ENCODE measurements around the gene ZNF200. TPM values are rescaled to one million over a fixed set of nuclear protein-coding genes. Genes with fewer than 3 reads are reported as not detected.

Gene ZNF200
- total RNA-seq, 1 donor from 2014 or later = 13.4 TPM

GRCh38 chr16:3180445-3180878, 54.5 kb downstream of the ZNF200 start:
- H3K27ac Mint-ChIP-seq (ENCODE audit: unreplicated experiment) = no peak overlapping the region
- H3K27me3 Mint-ChIP-seq (ENCODE audit: unreplicated experiment) = peaks cover 25% of the 10 kb centered on the region
- no peaks in the 10 kb centered on the region for H3K9me3 Mint-ChIP-seq (ENCODE audit: unreplicated experiment)
- TF ChIP-seq CTCF (IDR thresholded peaks at IDR 0.05; ENCODE audit: unreplicated experiment) = no peak
- no peak for DNase-seq (ENCODE audit: low spot score)
- H3K4me3 Mint-ChIP-seq (ENCODE audit: unreplicated experiment) = peak overlapping the region; percentile 56
- H3K36me3 Mint-ChIP-seq (ENCODE audit: low read depth, unreplicated experiment) = peaks cover 11% of the 10 kb centered on the region
- peaks cover 7% of the 10 kb centered on the region for H3K4me1 Mint-ChIP-seq (ENCODE audit: unreplicated experiment)

DNA sequence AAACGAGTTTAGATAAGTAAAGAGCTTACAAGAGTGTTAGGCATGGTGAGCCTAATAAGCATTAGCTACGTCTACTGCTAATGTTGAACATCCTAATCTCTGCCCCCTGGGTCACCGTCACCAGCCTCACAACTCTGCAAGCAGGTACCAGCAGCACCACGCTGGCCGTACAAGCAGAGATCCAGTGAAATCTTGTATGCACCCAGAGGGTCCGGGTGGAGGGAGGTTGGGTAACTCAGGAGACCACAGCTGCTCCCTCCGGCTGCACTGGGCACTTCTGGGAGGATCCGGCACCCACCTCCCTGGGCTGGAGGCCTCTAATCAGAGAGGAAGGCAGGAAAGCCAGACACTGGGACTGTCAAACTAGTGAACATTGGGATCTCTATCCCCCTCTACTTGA, 55.3 kb downstream of the ZNF200 start:
- H3K36me3 Mint-ChIP-seq (ENCODE audit: low read depth, unreplicated experiment) = peaks cover 11% of the 10 kb centered on the region
- DNase-seq (ENCODE audit: low spot score) = no peak
- H3K27me3 Mint-ChIP-seq (ENCODE audit: unreplicated experiment) = peaks cover 26% of the 10 kb centered on the region
- no peak overlapping the region for H3K4me3 Mint-ChIP-seq (ENCODE audit: unreplicated experiment)
- peaks cover 7% of the 10 kb centered on the region for H3K4me1 Mint-ChIP-seq (ENCODE audit: unreplicated experiment)
- H3K27ac Mint-ChIP-seq (ENCODE audit: unreplicated experiment) = no peak overlapping the region
- H3K9me3 Mint-ChIP-seq (ENCODE audit: unreplicated experiment) = no peaks in the 10 kb centered on the region
- TF ChIP-seq CTCF (IDR thresholded peaks at IDR 0.05; ENCODE audit: unreplicated experiment) = no peak

DNA sequence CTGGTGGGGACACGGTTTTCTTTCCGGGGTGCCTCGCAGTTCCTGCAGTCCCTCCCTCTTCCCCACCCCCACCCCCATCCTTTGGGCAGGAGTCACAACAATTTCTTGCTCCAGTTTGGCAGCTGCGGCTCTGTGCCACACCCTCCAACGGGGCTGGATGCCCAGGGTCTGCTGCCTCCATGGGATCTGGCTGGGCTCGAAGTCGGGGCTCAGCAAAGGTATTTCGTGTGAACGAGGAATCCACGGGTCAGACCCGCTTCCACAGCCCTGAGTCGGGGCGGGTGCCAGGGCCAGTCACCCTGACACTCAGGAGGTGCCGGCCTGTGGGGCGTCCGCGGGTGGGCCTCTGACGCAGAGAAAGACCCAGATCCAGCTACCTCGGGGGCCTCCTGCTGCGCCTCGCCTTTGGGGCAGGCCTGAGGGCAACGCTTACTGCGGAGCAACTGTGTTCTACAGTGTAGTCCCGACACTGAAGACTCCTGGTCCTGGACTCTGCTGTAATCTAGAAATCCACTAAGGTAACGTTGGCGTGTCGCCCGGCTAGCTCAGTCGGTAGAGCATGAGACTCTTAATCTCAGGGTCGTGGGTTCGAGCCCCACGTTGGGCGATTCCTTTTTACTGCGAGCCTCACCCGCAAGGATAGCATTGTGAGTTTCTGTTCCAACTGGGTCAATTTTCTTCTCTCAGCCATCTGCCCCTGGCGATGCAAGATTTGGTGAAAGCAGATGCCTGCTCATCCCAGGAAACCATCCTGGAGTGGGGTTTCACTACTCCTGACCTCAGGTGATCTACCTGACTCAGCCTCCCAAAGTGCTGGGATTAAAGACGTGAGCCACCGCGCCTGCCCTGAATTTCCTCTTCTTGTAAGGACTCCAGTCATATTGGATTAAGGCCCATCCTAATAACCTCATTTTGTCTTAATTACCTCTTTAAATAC, 59.5 kb downstream of the ZNF200 start:
- Mint-ChIP-seq H3K27ac (ENCODE audit: unreplicated experiment) (no peak overlapping the region), H3K4me1 (ENCODE audit: unreplicated experiment) (peaks cover 17% of the 10 kb centered on the region), H3K9me3 (ENCODE audit: unreplicated experiment) (no peaks in the 10 kb centered on the region), H3K27me3 (ENCODE audit: unreplicated experiment) (peaks cover 28% of the 10 kb centered on the region), H3K36me3 (ENCODE audit: low read depth, unreplicated experiment) (no peaks in the 10 kb centered on the region), H3K4me3 (ENCODE audit: unreplicated experiment) (peak overlapping the region; percentile 19)
- no peak for TF ChIP-seq CTCF (IDR thresholded peaks at IDR 0.05; ENCODE audit: unreplicated experiment)
- DNase-seq (ENCODE audit: low spot score) = no peak

- no peak overlapping the region for H3K27ac Mint-ChIP-seq (ENCODE audit: unreplicated experiment)
Measured at GRCh38 chr16:3174618-3175148, 60.3 kb downstream of the ZNF200 start.

More at GRCh38 chr16:3174618-3175148, 60.3 kb downstream of the ZNF200 start:
- Mint-ChIP-seq H3K4me3 (ENCODE audit: unreplicated experiment) (peak overlapping the region; percentile 83), H3K36me3 (ENCODE audit: low read depth, unreplicated experiment) (no peaks in the 10 kb centered on the region), H3K27me3 (ENCODE audit: unreplicated experiment) (peaks cover 31% of the 10 kb centered on the region), H3K9me3 (ENCODE audit: unreplicated experiment) (no peaks in the 10 kb centered on the region), H3K4me1 (ENCODE audit: unreplicated experiment) (peaks cover 17% of the 10 kb centered on the region)
- DNase-seq (ENCODE audit: low spot score) = no peak
- TF ChIP-seq CTCF (IDR thresholded peaks at IDR 0.05; ENCODE audit: unreplicated experiment) = no peak
